ENCODE data around the gene MTA1. TPM values are rescaled to one million over a fixed set of nuclear protein-coding genes. Genes with fewer than 3 reads are reported as not detected.
A peak's percentile ranks its signal among the peaks of the same experiment; 100 is the strongest.

The MTA1 gene
- total RNA-seq, 4 donors from 2014 or later: 67.5 to 213 (median 95.3) TPM

DNA sequence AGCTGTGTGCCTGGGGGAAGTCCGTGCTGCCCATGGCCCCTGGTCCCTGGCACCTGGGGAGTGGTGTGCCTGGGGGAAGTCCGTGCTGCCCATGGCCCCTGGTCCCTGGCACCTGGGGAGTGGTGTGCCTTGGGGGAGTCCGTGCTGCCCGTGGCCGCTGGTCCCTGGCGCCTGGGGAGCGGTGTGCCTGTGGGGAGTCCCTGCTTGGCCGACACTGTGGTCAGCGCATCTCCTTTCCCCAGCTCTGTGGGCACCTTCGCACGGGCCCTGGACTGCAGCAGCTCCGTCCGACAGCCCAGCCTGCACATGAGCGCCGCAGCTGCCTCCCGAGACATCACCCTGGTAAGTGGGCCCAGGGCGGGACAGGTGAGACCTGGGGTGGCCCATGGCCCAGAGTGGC, 40.5 kb downstream of the MTA1 start:
- Histone ChIP-seq H3K36me3 (peaks cover 0 to 89% (median 7%) of the 10 kb centered on the region in 3 donors), H3K27ac (no peak overlapping the region), H3K4me3 (no peak overlapping the region), H3K4me1 (no peaks in the 10 kb centered on the region), H3K27me3 (no peaks in the 10 kb centered on the region), H3K9me3 (no peaks in the 10 kb centered on the region)
- no peak for DNase-seq (ENCODE audit: low spot score in 2 of 2)
- 95 to 100% methylated on average over 4 to 17 of the region's 17 CpGs for WGBS, 2 donors
- no peak for TF ChIP-seq EP300 (IDR thresholded peaks at IDR 0.05)
- TF ChIP-seq CTCF (IDR thresholded peaks at IDR 0.05): no peak
- no peak for TF ChIP-seq POLR2A (IDR thresholded peaks at IDR 0.05)

GRCh38 chr14:105460616-105461015, 41.0 kb downstream of the MTA1 start:
- Histone ChIP-seq H3K36me3 (peaks cover 0 to 89% (median 7%) of the 10 kb centered on the region in 3 donors), H3K27me3 (no peaks in the 10 kb centered on the region), H3K27ac (no peak overlapping the region), H3K9me3 (no peaks in the 10 kb centered on the region), H3K4me3 (no peak overlapping the region), H3K4me1 (no peaks in the 10 kb centered on the region)
- no peak for TF ChIP-seq CTCF (IDR thresholded peaks at IDR 0.05)
- TF ChIP-seq EP300 (IDR thresholded peaks at IDR 0.05): no peak
- no peak for TF ChIP-seq POLR2A (IDR thresholded peaks at IDR 0.05)
- DNase-seq (ENCODE audit: low spot score in 2 of 2): no peak
- 90 to 94% methylated on average over 10 to 17 of the region's 17 CpGs for whole genome bisulfite sequencing, 2 donors

DNA sequence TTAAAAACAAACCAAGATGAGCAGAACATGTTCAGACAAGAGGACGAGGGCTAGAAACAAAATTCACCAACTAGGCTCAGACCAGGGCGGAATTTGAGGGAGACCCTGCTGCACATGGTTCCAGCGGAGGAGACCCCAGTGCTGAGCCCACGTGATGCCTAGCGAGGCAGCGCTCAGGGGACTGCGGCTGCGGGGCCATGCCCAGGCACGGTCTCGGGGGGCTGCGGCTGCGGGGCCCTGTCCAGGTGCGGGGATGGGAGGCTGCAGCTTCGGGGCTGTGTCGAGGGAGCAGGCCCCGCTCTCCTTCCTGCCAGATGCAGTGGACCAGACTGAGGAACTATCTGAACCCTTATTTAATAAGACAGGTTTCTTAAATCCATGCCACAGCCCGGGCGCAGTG, 42.3 kb downstream of the MTA1 start:
- WGBS, 2 donors: 94 to 95% methylated on average over 14 to 18 of the region's 18 CpGs
- no peak for DNase-seq (ENCODE audit: low spot score in 2 of 2)
- Histone ChIP-seq H3K27me3 (no peaks in the 10 kb centered on the region), H3K9me3 (no peaks in the 10 kb centered on the region), H3K4me3 (no peak overlapping the region), H3K27ac (no peak overlapping the region), H3K4me1 (no peaks in the 10 kb centered on the region), H3K36me3 (peaks cover 0 to 89% (median 7%) of the 10 kb centered on the region in 3 donors)
- TF ChIP-seq POLR2A (IDR thresholded peaks at IDR 0.05) (no peak), CTCF (IDR thresholded peaks at IDR 0.05) (no peak), EP300 (IDR thresholded peaks at IDR 0.05) (no peak)

DNA sequence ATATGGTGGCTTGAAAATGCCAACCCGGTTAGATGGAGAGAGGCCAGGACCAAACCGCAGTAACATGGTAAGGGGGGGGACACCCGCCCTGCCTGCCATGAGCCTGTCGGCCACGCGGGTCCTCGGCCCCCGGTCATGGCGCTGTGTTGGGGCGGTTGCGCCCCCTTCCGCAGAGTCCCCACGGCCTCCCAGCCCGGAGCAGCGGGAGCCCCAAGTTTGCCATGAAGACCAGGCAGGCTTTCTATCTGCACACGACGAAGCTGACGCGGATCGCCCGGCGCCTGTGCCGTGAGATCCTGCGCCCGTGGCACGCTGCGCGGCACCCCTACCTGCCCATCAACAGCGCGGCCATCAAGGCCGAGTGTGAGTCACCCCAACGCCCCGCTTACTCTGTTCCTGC, 44.9 kb downstream of the MTA1 start:
- WGBS, 2 donors: 86 to 93% methylated on average over 12 to 32 of the region's 33 CpGs
- Histone ChIP-seq H3K36me3 (peaks cover 0 to 96% (median 11%) of the 10 kb centered on the region in 3 donors), H3K4me1 (peaks cover 0 to 24% (median 9%) of the 10 kb centered on the region in 4 donors), H3K27ac (no peak overlapping the region), H3K4me3 (no peak overlapping the region), H3K9me3 (no peaks in the 10 kb centered on the region), H3K27me3 (no peaks in the 10 kb centered on the region)
- TF ChIP-seq POLR2A (IDR thresholded peaks at IDR 0.05) (no peak), EP300 (IDR thresholded peaks at IDR 0.05) (no peak), CTCF (IDR thresholded peaks at IDR 0.05) (no peak)
- no peak for DNase-seq (ENCODE audit: low spot score in 2 of 2)

DNA sequence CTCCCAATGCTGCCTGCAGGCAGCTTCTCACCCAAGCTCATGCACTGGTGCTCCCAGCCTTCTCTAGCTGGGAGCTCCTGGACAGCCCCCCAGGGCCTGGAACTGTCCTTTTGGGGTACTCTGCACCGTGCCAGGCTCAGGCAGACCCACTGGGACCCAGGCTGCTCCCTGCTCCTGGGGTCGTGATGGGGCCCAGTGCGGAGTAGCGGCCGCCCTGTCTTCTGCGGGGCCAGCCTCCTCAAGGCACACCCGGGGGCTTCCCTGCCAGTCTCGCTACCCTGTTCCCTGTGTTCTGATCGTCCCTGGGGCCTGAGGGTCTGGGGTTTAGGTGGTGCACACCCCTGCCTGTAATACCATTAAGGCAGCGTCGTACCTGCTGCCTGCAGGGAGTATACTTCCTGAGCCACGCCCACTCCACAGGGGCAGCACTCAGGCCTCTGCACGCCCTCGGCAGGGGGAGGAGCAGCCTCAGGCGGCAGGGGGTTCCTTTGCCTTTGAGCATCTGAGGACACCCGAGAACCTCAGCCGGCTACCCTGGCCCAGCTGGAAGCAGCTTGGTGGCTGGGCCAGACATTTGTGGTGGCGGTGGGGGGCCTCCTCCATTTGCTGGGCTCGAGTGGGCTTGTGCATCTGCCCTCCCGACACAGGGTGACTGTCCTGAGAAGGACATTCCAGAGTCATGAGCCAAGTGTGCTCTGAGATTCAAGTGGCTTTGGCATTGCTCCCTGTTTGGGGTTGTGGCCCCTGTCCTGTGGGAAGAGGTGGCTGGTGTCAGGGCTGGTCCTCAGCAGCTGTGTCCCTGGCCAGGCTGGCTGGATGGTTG, 45.8 kb downstream of the MTA1 start:
- WGBS, 2 donors: 73 to 79% methylated on average over 17 to 18 of the region's 20 CpGs
- H3K4me3 ChIP-seq: no peak overlapping the region
- H3K27ac ChIP-seq: peak overlapping the region in 1 of 4 donors; percentile 86
- DNase-seq (ENCODE audit: low spot score in 2 of 2): no peak
- TF ChIP-seq CTCF (IDR thresholded peaks at IDR 0.05): no peak
- no peak for TF ChIP-seq POLR2A (IDR thresholded peaks at IDR 0.05)
- no peak for TF ChIP-seq EP300 (IDR thresholded peaks at IDR 0.05)
- H3K4me1 ChIP-seq: peaks cover 0 to 28% (median 9%) of the 10 kb centered on the region in 4 donors
- H3K36me3 ChIP-seq: peaks cover 0 to 100% (median 11%) of the 10 kb centered on the region in 3 donors
- H3K9me3 ChIP-seq: no peaks in the 10 kb centered on the region
- no peaks in the 10 kb centered on the region for H3K27me3 ChIP-seq
